Memory B cell (primary cell): ENCODE data around the gene STAT4.

Experiments
- ATAC-seq: fragments of 150-1000 bp; cut with Tn5 transposase; 2 replicates; pipeline ENCODE4 v1.10.0; 2021; ENCODE audit warnings: low read depth, mild to moderate bottlenecking, moderate library complexity
- DNase-seq, 2 donors: peaks; one replicate each; pipeline ENCODE4 v3.0.0; 2022; ENCODE audit warnings: low spot score in 2 of 2
- H3K27ac Mint-ChIP-seq: one replicate; pipeline ENCODE4 v1.8.0; 2022; ENCODE audit warnings: mild to moderate bottlenecking, moderate library complexity, mixed read lengths
- H3K27me3 Mint-ChIP-seq: one replicate; pipeline ENCODE4 v1.8.0; 2022; ENCODE audit warnings: mixed read lengths
- H3K36me3 Mint-ChIP-seq: one replicate; pipeline ENCODE4 v1.8.0; 2022; ENCODE audit warnings: mild to moderate bottlenecking, mixed read lengths
- H3K4me1 Mint-ChIP-seq: one replicate; pipeline ENCODE4 v1.8.0; 2022; ENCODE audit warnings: mixed read lengths
- H3K4me3 Mint-ChIP-seq: one replicate; pipeline ENCODE4 v1.8.0; 2022; ENCODE audit warnings: mild to moderate bottlenecking, moderate library complexity, mixed read lengths
- H3K9me3 Mint-ChIP-seq: one replicate; pipeline ENCODE4 v1.8.0; 2022; ENCODE audit warnings: mixed read lengths

STAT4 gene

GRCh38 chr2:191183081-191183480, 32.3 kb upstream of the STAT4 start:
- DNase-seq (no peak), ATAC-seq (no peak)
- Mint-ChIP-seq H3K27me3 (peaks cover 1% of the 10 kb centered on the region), H3K36me3 (no peaks in the 10 kb centered on the region), H3K27ac (no peak overlapping the region), H3K4me1 (no peaks in the 10 kb centered on the region), H3K4me3 (no peak overlapping the region), H3K9me3 (no peaks in the 10 kb centered on the region)

GRCh38 chr2:191180713-191181112, 29.9 kb upstream of the STAT4 start:
- no peak for ATAC-seq
- Mint-ChIP-seq H3K4me3 (no peak overlapping the region), H3K9me3 (no peaks in the 10 kb centered on the region), H3K27me3 (peaks cover 1% of the 10 kb centered on the region), H3K36me3 (no peaks in the 10 kb centered on the region), H3K4me1 (peaks cover 1% of the 10 kb centered on the region), H3K27ac (no peak overlapping the region)
- no peak for DNase-seq

- Mint-ChIP-seq H3K4me1 (peaks cover 5% of the 10 kb centered on the region), H3K4me3 (no peak overlapping the region), H3K27me3 (peaks cover 1% of the 10 kb centered on the region), H3K36me3 (no peaks in the 10 kb centered on the region), H3K9me3 (no peaks in the 10 kb centered on the region), H3K27ac (no peak overlapping the region)
- ATAC-seq, result no peak
- DNase-seq, result no peak
Observed at GRCh38 chr2:191180276-191180675, 29.5 kb upstream of the STAT4 start.

- Mint-ChIP-seq H3K9me3 (no peaks in the 10 kb centered on the region), H3K4me1 (peaks cover 5% of the 10 kb centered on the region), H3K27ac (no peak overlapping the region), H3K4me3 (no peak overlapping the region), H3K27me3 (peaks cover 1% of the 10 kb centered on the region), H3K36me3 (no peaks in the 10 kb centered on the region)
- no peak for DNase-seq
- ATAC-seq, result no peak
Observed at GRCh38 chr2:191178806-191179514, 28.2 kb upstream of the STAT4 start.

GRCh38 chr2:191177751-191178736, 27.2 kb upstream of the STAT4 start:
- Mint-ChIP-seq H3K4me1 (peaks cover 5% of the 10 kb centered on the region), H3K27ac (no peak overlapping the region), H3K9me3 (no peaks in the 10 kb centered on the region), H3K36me3 (no peaks in the 10 kb centered on the region), H3K4me3 (no peak overlapping the region), H3K27me3 (peaks cover 1% of the 10 kb centered on the region)
- DNase-seq (no peak), ATAC-seq (no peak)

GRCh38 chr2:191176801-191177438, 26.1 kb upstream of the STAT4 start:
- H3K27me3 Mint-ChIP-seq, result peaks cover 1% of the 10 kb centered on the region
- DNase-seq, result no peak
- no peaks in the 10 kb centered on the region for H3K9me3 Mint-ChIP-seq
- H3K4me1 Mint-ChIP-seq, result peaks cover 5% of the 10 kb centered on the region
- no peak overlapping the region for H3K27ac Mint-ChIP-seq
- H3K4me3 Mint-ChIP-seq, result no peak overlapping the region
- no peak for ATAC-seq
- H3K36me3 Mint-ChIP-seq, result no peaks in the 10 kb centered on the region

- ATAC-seq, result no peak
Observed at GRCh38 chr2:191176305-191176704, 25.5 kb upstream of the STAT4 start.

GRCh38 chr2:191174442-191174841, 23.6 kb upstream of the STAT4 start:
- Mint-ChIP-seq H3K27me3 (peaks cover 5% of the 10 kb centered on the region), H3K4me1 (peaks cover 5% of the 10 kb centered on the region)
- ATAC-seq, result no peak

More at GRCh38 chr2:191176305-191176704, 25.5 kb upstream of the STAT4 start:
- Mint-ChIP-seq H3K36me3 (no peaks in the 10 kb centered on the region), H3K4me3 (no peak overlapping the region), H3K9me3 (no peaks in the 10 kb centered on the region), H3K27ac (no peak overlapping the region), H3K4me1 (peaks cover 5% of the 10 kb centered on the region), H3K27me3 (peaks cover 1% of the 10 kb centered on the region)
- no peak for DNase-seq

GRCh38 chr2:191173206-191173605, 22.4 kb upstream of the STAT4 start:
- Mint-ChIP-seq H3K9me3 (no peaks in the 10 kb centered on the region), H3K4me3 (no peak overlapping the region), H3K4me1 (peaks cover 5% of the 10 kb centered on the region), H3K27me3 (peaks cover 3% of the 10 kb centered on the region), H3K36me3 (no peaks in the 10 kb centered on the region), H3K27ac (no peak overlapping the region)
- no peak for ATAC-seq
- no peak for DNase-seq

More at GRCh38 chr2:191174442-191174841, 23.6 kb upstream of the STAT4 start:
- H3K4me3 Mint-ChIP-seq, result no peak overlapping the region
- H3K27ac Mint-ChIP-seq, result no peak overlapping the region
- H3K36me3 Mint-ChIP-seq, result no peaks in the 10 kb centered on the region
- no peak for DNase-seq
- H3K9me3 Mint-ChIP-seq, result no peaks in the 10 kb centered on the region

GRCh38 chr2:191171708-191172355, 21.0 kb upstream of the STAT4 start:
- ATAC-seq (no peak), DNase-seq (no peak)
- Mint-ChIP-seq H3K27me3 (peaks cover 6% of the 10 kb centered on the region), H3K4me3 (no peak overlapping the region), H3K4me1 (peaks cover 5% of the 10 kb centered on the region), H3K36me3 (no peaks in the 10 kb centered on the region), H3K9me3 (no peaks in the 10 kb centered on the region), H3K27ac (no peak overlapping the region)

- Mint-ChIP-seq H3K27me3 (peaks cover 6% of the 10 kb centered on the region), H3K4me3 (no peak overlapping the region), H3K9me3 (no peaks in the 10 kb centered on the region), H3K36me3 (no peaks in the 10 kb centered on the region), H3K27ac (no peak overlapping the region), H3K4me1 (peaks cover 5% of the 10 kb centered on the region)
- DNase-seq, result no peak
- no peak for ATAC-seq
Observed at GRCh38 chr2:191171286-191171685, 20.5 kb upstream of the STAT4 start.

GRCh38 chr2:191170773-191171172, 20.0 kb upstream of the STAT4 start:
- H3K4me3 Mint-ChIP-seq, result no peak overlapping the region
- DNase-seq (no peak), ATAC-seq (no peak)
- no peaks in the 10 kb centered on the region for H3K9me3 Mint-ChIP-seq
- no peak overlapping the region for H3K27ac Mint-ChIP-seq
- H3K36me3 Mint-ChIP-seq, result no peaks in the 10 kb centered on the region
- peaks cover 6% of the 10 kb centered on the region for H3K27me3 Mint-ChIP-seq
- H3K4me1 Mint-ChIP-seq, result peaks cover 4% of the 10 kb centered on the region

- Mint-ChIP-seq H3K36me3 (no peaks in the 10 kb centered on the region), H3K27me3 (peaks cover 7% of the 10 kb centered on the region), H3K9me3 (no peaks in the 10 kb centered on the region), H3K4me3 (no peak overlapping the region), H3K4me1 (no peaks in the 10 kb centered on the region), H3K27ac (no peak overlapping the region)
- DNase-seq (no peak), ATAC-seq (no peak)
Observed at GRCh38 chr2:191170301-191170636, 19.5 kb upstream of the STAT4 start.
